ENCODE data around the gene TGFBR3.

Gene TGFBR3

GRCh38 chr1:91777630-91778300 is 108.2 kb downstream of the TGFBR3 start:
- DNase-seq (ENCODE audit: low read depth) = no peak

GRCh38 chr1:91777196-91777595 is 108.8 kb downstream of the TGFBR3 start:
- no peak for DNase-seq (ENCODE audit: low read depth)

DNA sequence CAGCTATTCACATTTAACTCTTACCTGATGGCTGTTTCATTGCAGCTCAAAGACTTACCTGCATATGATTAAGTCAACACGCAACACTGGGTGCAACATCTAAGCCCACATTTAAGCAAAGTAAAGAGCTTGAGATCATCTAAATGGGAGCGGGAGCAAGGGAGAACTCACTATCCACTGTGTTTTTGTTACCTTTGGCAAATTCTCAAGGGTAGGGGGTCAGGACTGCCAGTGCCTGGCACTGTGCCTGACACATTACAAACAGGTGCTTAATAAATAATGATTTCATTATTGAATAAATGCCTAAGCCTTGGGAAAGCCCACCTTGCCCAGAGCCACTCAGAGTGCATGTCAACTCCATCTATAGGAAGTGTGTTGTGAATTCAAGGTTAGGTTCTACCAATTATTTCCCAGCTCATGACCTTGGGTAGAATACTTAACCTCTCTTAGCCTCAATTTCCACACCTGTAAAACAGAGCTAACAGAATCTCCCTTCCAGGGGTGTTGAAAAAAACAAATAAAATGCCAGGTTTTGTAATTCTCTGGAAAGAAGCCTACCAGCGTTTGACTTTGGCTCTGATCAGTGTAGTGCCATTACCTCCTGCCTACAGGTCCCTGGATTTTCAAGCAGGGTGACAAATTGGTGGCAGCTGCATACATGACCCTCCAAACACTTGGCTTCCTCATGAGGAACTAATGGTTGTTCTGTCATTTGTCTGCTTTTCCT is 109.7 kb downstream of the TGFBR3 start:
- no peak for DNase-seq (ENCODE audit: low read depth)

- no peak for DNase-seq (ENCODE audit: low read depth)
Measured at GRCh38 chr1:91775227-91775626, 110.7 kb downstream of the TGFBR3 start.

DNA sequence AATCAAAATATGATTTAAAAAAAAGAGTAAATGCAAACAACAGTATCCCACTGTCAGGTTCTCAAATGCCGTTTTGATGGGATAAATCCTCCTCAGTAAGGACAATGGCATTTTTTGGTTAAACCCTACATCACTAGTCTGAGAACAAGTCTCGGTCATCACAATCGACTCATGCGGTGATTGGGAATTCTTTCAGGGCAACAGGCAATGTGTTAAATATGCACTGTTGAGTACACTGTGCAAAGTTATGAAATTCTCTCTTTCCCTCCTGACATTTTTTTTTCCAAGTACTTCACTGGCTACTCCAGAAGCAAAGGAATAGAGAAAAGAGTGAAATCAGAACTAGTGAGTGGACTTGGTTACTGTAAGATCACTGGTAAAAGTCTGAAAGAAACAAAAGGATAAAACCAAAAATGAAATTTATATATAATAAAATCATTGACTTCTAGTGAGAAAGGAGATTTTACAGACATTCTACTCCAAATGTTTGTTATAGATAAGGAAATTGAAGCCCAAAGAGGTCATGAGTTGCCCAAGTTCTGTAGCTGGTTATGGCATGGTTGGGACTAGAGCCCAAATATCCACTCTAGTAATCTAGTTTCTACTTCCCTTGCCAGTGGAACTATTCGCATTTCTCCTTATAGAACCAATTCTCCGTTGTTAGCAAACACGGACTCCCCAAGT is 111.3 kb downstream of the TGFBR3 start:
- no peak for DNase-seq (ENCODE audit: low read depth)

- DNase-seq (ENCODE audit: low read depth) = no peak
Measured at GRCh38 chr1:91771717-91772116, 114.2 kb downstream of the TGFBR3 start.

- DNase-seq (ENCODE audit: low read depth) = no peak
Measured at GRCh38 chr1:91770667-91771268, 115.2 kb downstream of the TGFBR3 start.

DNA sequence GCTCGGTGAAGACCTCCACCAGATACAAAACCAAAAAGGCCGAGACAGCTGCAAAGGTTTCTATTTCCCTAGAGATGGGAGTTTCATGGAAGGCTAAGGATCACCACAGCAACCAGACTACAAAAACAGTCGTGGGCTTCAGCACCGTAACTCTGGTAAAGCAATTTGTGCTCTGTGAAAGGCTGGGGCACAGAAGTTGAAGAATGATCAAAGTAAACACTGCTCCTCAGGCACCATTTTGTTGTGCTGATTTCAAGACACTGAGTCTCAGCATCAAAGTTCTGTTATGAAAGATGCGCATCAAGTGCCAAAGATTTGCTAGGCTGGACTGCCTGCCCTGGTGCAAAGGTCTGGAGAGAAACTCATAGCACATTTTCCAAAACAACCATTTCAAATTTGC is 116.2 kb downstream of the TGFBR3 start:
- no peak for DNase-seq (ENCODE audit: low read depth)

DNA sequence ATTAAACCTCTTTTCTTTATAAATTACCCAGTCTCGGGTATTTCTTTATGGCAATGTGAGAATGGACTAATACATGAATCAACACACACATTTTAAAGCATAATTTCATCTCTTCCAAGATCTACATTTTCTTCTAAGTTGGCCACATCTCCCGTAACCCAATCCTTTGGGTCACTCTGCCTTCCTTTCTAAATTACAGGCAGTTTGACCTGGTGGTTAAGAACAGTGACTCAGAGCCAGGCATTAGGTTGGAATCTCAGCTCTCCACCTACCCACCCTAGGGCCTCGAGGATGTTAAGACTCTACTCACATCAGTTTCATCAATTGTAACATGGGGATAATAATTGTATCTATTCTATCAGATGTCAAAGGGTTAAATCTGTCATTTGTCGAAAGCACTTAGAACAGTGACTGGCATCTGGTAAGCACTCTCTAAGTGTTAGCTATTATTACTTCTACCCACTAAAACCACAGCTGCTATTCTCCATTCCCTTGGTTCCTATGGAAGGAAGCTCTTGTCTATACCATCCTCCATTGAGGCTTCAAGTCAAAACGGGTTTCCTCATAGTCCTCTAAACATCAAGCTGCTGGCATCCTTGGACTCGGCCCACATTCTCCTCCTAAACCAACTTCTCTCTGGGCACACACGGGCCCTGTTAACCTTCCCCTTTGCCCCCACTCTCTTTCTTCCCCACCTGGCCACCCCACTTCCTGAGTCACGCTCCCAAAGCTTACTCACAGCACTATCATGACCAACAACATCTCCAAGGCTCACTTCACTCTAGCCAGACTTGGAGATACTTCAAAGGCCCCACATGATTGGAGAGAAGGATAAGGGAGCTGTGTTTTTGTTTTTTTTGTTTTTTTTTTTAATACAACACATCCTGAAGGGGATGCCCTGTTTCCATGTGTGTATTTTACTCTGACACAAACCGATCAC is 116.9 kb downstream of the TGFBR3 start:
- DNase-seq (ENCODE audit: low read depth) = no peak

- no peak for DNase-seq (ENCODE audit: low read depth)
Measured at GRCh38 chr1:91768120-91768519, 117.8 kb downstream of the TGFBR3 start.

GRCh38 chr1:91766883-91767282 is 119.1 kb downstream of the TGFBR3 start:
- no peak for DNase-seq (ENCODE audit: low read depth)

GRCh38 chr1:91765880-91766443 is 120.0 kb downstream of the TGFBR3 start:
- DNase-seq (ENCODE audit: low read depth) = no peak

GRCh38 chr1:91765293-91765692 is 120.7 kb downstream of the TGFBR3 start:
- no peak for DNase-seq (ENCODE audit: low read depth)

DNA sequence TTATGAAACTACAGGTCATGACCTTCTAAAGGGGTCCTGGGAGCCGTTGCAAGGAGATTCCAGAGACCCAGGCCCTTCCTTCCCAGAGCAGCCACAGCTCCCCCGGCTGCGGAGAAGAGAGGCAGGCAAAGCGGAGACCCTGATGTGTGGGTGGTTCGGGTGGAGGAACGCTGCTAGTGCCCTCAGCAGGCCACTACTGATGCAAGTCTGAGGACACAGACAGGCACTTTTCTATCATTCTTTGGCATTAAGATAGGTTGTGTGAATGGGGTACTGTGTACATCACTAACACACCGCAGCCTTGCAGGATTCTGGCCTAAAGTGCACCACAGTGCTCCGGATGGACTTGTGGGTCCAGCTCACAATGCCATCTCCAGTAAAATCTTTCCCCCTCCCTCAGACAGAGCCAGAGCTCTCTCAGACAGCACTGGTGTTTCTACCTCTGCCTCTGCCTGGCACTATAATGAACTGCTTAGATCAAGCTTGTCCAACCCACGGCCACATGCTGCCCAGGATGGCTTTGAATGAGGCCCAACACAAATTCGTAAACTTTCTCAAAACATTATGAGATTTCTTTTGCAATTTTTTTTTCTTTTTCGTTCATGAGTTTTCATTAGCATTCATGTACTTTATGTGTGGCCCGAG is 121.4 kb downstream of the TGFBR3 start:
- DNase-seq (ENCODE audit: low read depth) = no peak

DNA sequence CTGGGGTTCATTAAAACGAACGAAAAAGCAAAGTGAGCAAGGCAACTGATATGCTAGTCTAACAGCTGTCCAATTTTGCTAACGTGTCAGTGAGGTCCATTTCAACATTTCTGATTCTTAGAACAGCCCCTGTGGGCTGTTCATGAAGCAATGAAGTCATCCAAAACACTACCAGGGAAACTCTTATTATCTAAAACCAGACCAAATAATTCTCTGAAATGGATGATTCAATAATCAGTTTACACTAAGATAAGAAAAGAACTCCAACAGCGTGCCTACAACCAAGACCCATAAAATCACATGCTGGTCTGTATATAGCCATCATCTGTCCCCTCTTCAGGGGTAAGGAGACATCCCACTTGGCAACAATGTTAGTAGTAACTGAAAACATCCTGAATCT is 122.7 kb downstream of the TGFBR3 start:
- DNase-seq (ENCODE audit: low read depth) = no peak

DNA sequence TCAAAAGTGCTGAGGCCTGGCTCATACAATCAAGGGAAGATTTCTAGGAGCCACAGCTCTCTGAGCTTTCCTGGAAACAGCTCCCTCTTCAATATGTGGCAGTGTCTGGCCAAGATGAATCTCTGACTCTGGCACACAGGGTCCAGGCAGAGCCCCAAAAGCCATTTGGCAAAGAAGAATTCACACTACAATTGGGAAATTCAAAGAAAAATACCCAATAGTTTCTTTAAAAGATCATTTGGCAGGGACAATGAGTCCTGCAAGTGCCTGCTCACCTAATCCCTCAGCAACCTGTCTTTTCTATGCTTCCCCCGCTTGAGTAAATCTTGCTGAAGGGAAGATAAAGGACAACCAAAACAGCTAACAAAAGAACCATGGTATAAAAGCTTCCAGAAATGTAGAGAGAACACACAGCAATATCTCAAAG is 124.6 kb downstream of the TGFBR3 start:
- DNase-seq (ENCODE audit: low read depth) = no peak

DNA sequence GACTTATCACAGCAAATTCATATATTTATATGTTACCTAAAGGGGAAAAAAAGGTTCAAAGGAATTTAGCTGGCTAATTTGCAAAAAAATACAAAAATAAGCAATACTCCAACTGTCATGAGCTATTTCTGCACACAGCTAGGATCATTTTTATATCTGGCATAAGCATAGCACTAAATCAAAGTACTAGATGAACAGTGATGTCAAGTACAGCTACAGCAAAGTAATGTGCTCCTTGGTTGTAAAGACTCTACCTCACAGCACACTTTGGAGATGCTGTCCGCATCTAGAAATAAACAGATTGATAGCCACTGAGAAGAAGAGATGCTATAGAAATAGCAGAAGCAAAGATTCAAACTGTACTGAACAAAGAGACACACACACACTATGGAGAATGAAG is 125.4 kb downstream of the TGFBR3 start:
- DNase-seq (ENCODE audit: low read depth) = no peak

- DNase-seq (ENCODE audit: low read depth) = no peak
Measured at GRCh38 chr1:91759076-91759475, 126.9 kb downstream of the TGFBR3 start.

- DNase-seq (ENCODE audit: low read depth) = no peak
Measured at GRCh38 chr1:91757763-91758460, 128.0 kb downstream of the TGFBR3 start.

GRCh38 chr1:91755702-91756287 is 130.2 kb downstream of the TGFBR3 start:
- DNase-seq (ENCODE audit: low read depth) = no peak
